HepG2 (cell line): ENCODE measurements around the gene SGCG. TPM values are rescaled to one million over a fixed set of nuclear protein-coding genes. Genes with fewer than 3 reads are reported as not detected.
A peak's percentile ranks its signal among the peaks of the same experiment; 100 is the strongest.

Source experiments
- ATAC-seq: fragments of 200-7000 bp; cut with Tn5 transposase; 3 replicates; pipeline ENCODE4 v1.9.1; 2020; ENCODE audit warnings: mild to moderate bottlenecking, moderate library complexity
- BruUV-seq: library from RNA; stranded (reverse); fragments of 400-500 nt; replicated peaks from 2 replicates; lab custom pipeline; 2021; lab: Mats Ljungman, UMichigan
- CTCF ChIA-PET: fragments of 300-600 bp; formaldehyde crosslinking; extraction: SDS; loops from one replicate; lab custom pipeline; 2021; ENCODE audit warnings: low total read pairs, inconsistent platforms, low intra/inter-chr PET ratio; lab: Yijun Ruan, JAX
- POLR2A ChIA-PET: fragments of 350-600 bp; sonication (Branson Sonifier 250); formaldehyde crosslinking; loops from one replicate; lab custom pipeline; 2020; ENCODE audit warnings: antibody characterized with exemption, inconsistent platforms; lab: Yijun Ruan, JAX
- DNase-seq: peaks from one replicate; pipeline ENCODE4 v3.0.0-alpha.2; 2015; ENCODE audit warnings: low spot score
- FAIRE-seq: peaks from 3 replicates; lab custom pipeline; 2011; peaks lifted over from hg19 to GRCh38; lab: Jason Lieb, UNC
- H2AFZ ChIP-seq: one replicate; pipeline ENCODE4 v1.6.1; 2011; ENCODE audit warnings: low read length, inconsistent platforms
- H3K27ac ChIP-seq: fragments of 300-600 bp; 3 replicates; pipeline ENCODE4 v1.8.0; 2011; ENCODE audit warnings: mixed run types, mild to moderate bottlenecking, mixed read lengths, low read length, inconsistent platforms; ENCODE audit not compliant: insufficient read depth; ENCODE audit errors: extremely low read length
- H3K27me3 ChIP-seq, 2 experiments: fragments of 200-600 bp in 1 of 2; 2 replicates in 1 of 2; 3 replicates in 1 of 2; pipeline versions ENCODE4 v1.6.0 to v1.8.0; 2011; ENCODE audit warnings: low read length in 2 of 2, mild to moderate bottlenecking in 2 of 2, moderate library complexity in 2 of 2, inconsistent platforms in 1 of 2; ENCODE audit not compliant: insufficient read depth in 2 of 2, control insufficient read depth in 1 of 2
- H3K36me3 ChIP-seq, 2 experiments: fragments of 200-600 bp in 1 of 2; replicated peaks in 1 of 2; 2 replicates in 1 of 2; 3 replicates in 1 of 2; pipeline versions ENCODE4 v1.5.1 to v1.8.0; 2011; ENCODE audit warnings: low read length in 2 of 2, inconsistent platforms in 1 of 2; ENCODE audit not compliant: insufficient read depth in 2 of 2, control insufficient read depth in 1 of 2
- H3K4me1 ChIP-seq: 2 replicates; pipeline ENCODE4 v1.5.1; 2012; ENCODE audit warnings: low read length, inconsistent platforms; ENCODE audit not compliant: insufficient read depth
- H3K4me2 ChIP-seq: 2 replicates; pipeline ENCODE4 v1.6.0; 2011; ENCODE audit warnings: low read depth, low read length, inconsistent platforms
- H3K4me3 ChIP-seq, 3 experiments: fragments of 200-600 bp in 1 of 3; sonication (generic), shearing (Covaris generic) in 1 of 3; replicated peaks in 1 of 3; 2 replicates each; pipeline ENCODE4 v1.5.1; 2011 to 2016; ENCODE audit warnings: low read length in 3 of 3, inconsistent platforms in 2 of 3, low read depth in 2 of 3, mild to moderate bottlenecking in 2 of 3, control low read depth in 1 of 3, mixed read lengths in 1 of 3; ENCODE audit not compliant: insufficient read depth in 1 of 3
- H3K79me2 ChIP-seq: one replicate; pipeline ENCODE4 v1.6.1; 2011; ENCODE audit warnings: low read length, inconsistent platforms; ENCODE audit not compliant: insufficient read depth
- H3K9ac ChIP-seq: 2 replicates; pipeline ENCODE4 v1.6.0; 2011; ENCODE audit warnings: mild to moderate bottlenecking, low read depth, low read length, inconsistent platforms; ENCODE audit not compliant: insufficient read depth
- H3K9me3 ChIP-seq: 2 replicates; pipeline ENCODE4 v1.5.1; 2012; ENCODE audit warnings: mild to moderate bottlenecking, low read length
- H4K20me1 ChIP-seq: 2 replicates; pipeline ENCODE4 v1.6.0; 2011; ENCODE audit warnings: inconsistent platforms, mild to moderate bottlenecking, low read length, moderate library complexity; ENCODE audit not compliant: insufficient read depth
- ATF4 ChIP-seq, 2 experiments: fragments of 450-650 bp in 1 of 2; sonication (generic) in 1 of 2; formaldehyde crosslinking; IDR thresholded peaks; 2 replicates each; pipeline versions ENCODE4 v1.5.0 to v1.8.0; 2020 to 2022; ENCODE audit warnings: mild to moderate bottlenecking in 1 of 2, missing genetic modification reagents in 1 of 2
- HHEX ChIP-seq: IDR thresholded peaks from 2 replicates; pipeline ENCODE4 v1.6.1; 2016; ENCODE audit warnings: control low read depth
- KMT2A ChIP-seq: sonication (generic); formaldehyde crosslinking; IDR thresholded peaks from 2 replicates; pipeline ENCODE4 v1.4.0; 2020; ENCODE audit warnings: missing genetic modification reagents
- MAFF ChIP-seq: IDR thresholded peaks from 2 replicates; pipeline ENCODE4 v1.6.1; 2011; ENCODE audit warnings: low read depth, low read length, improper control_type of control experiment
- MAFK ChIP-seq, 2 experiments: IDR thresholded peaks in 1 of 2; conservative IDR thresholded peaks in 1 of 2; 2 replicates each; pipeline ENCODE4 v1.6.1; 2011; ENCODE audit warnings: improper control_type of control experiment in 2 of 2, low read length in 2 of 2
- NR2F1 ChIP-seq, 2 experiments: fragments of 450-650 bp in 1 of 2; formaldehyde crosslinking in 1 of 2; IDR thresholded peaks; 2 replicates each; pipeline versions ENCODE4 v1.5.0 to v1.6.1; 2016 to 2020; ENCODE audit warnings: mild to moderate bottlenecking in 1 of 2, missing compliant biosample characterization in 1 of 2, missing genetic modification reagents in 1 of 2, moderate library complexity in 1 of 2
- PAWR ChIP-seq: sonication (generic); formaldehyde crosslinking; IDR thresholded peaks from 2 replicates; pipeline ENCODE4 v1.4.0; 2020; ENCODE audit warnings: missing genetic modification reagents, mild to moderate bottlenecking, borderline replicate concordance
- PHF21A ChIP-seq: sonication (generic); formaldehyde crosslinking; IDR thresholded peaks from 2 replicates; pipeline ENCODE4 v1.5.0; 2020; ENCODE audit warnings: mild to moderate bottlenecking, missing genetic modification reagents
- RFX3 ChIP-seq: IDR thresholded peaks from 2 replicates; pipeline ENCODE4 v1.6.1; 2016; ENCODE audit warnings: missing biosample characterization, missing genetic modification reagents
- SNRNP70 ChIP-seq: fragments of 200-400 bp; formaldehyde crosslinking; IDR thresholded peaks from 2 replicates; pipeline ENCODE4 v1.6.1; 2017; ENCODE audit warnings: mild to moderate bottlenecking, low read depth, low read length, moderate library complexity
- TFAP4 ChIP-seq: sonication (generic); IDR thresholded peaks from 2 replicates; pipeline ENCODE4 v1.6.1; 2016; ENCODE audit warnings: low read depth, borderline replicate concordance
- THAP7 ChIP-seq: sonication (generic); formaldehyde crosslinking; IDR thresholded peaks from 2 replicates; pipeline ENCODE4 v1.8.1; 2023; ENCODE audit warnings: mild to moderate bottlenecking, missing genetic modification reagents
- ZNF256 ChIP-seq: sonication (generic); formaldehyde crosslinking; conservative IDR thresholded peaks from 2 replicates; pipeline ENCODE4 v1.4.0; 2020; ENCODE audit warnings: missing genetic modification reagents
- ZNF281 ChIP-seq: sonication (generic); formaldehyde crosslinking; IDR thresholded peaks from 2 replicates; pipeline ENCODE4 v1.4.0; 2020; ENCODE audit warnings: missing genetic modification reagents, borderline replicate concordance
- ZSCAN22 ChIP-seq: sonication (generic); formaldehyde crosslinking; IDR thresholded peaks from 2 replicates; pipeline ENCODE4 v1.4.0; 2020; ENCODE audit warnings: mild to moderate bottlenecking, missing genetic modification reagents
- WGBS: methylation state at CpG from one replicate; pipeline ENCODE4 v1.1.6; 2017; ENCODE audit warnings: low lambda C conversion rate; 5-methylcytosine and 5-hydroxymethylcytosine counted together
- in situ Hi-C: cut with HindIII; loops from 2 replicates; pipeline ENCODE4 v1.10.0; 2017; ENCODE audit warnings: low pct_unique_long_range_greater_than_20kb; ENCODE audit not compliant: extremely low pct_ligation_motif_present
- intact Hi-C: fragments of 100-400 bp; cut with micrococcal nuclease; formaldehyde crosslinking; loops from one replicate; pipeline ENCODE4 v1.10.0; 2022; ENCODE audit not compliant: unreplicated experiment
- polyA plus RNA-seq, 8 experiments: library from polyadenylated mRNA; depleted of rRNA in 3 of 8; stranded (reverse) in 7 of 8; unstranded in 1 of 8; fragments of >200 nt; fragmentation: Illumina TruSeq in 4 of 8; extraction: Trizol in 4 of 8; gene quantifications; 2 replicates each; pipeline versions ENCODE4 v1.2.1 to v1.2.3, GENCODE V29; 2011 to 2016; ENCODE audit warnings: low read depth in 4 of 8, missing spikeins in 1 of 8, mixed read lengths in 1 of 8; ENCODE audit not compliant: insufficient read depth in 1 of 8
- total RNA-seq, 5 experiments: library from RNA; depleted of rRNA; stranded (reverse); fragments of >200 nt; fragmentation: Illumina TruSeq; extraction: Trizol; gene quantifications; 2 replicates each; pipeline ENCODE4 v1.2.3, GENCODE V29; 2016; ENCODE audit warnings: low read depth in 1 of 5

The SGCG gene
- total and polyA plus RNA-seq, 2 of the 13 experiments (the other 11 are each of a cell fraction or from before 2014, with no cell fraction given) = not detected

- Histone ChIP-seq H3K9me3 (no peaks in the 10 kb centered on the region), H2AFZ (no peak overlapping the region), H4K20me1 (no peaks in the 10 kb centered on the region), H3K79me2 (no peaks in the 10 kb centered on the region), H3K27me3 (peaks cover 0 to under 1% of the 10 kb centered on the region in 2 experiments; a peak in 1 of 5 replicates), H3K27ac (no peak overlapping the region), H3K4me2 (no peak overlapping the region), H3K36me3 (no peaks in the 10 kb centered on the region), H3K4me1 (no peaks in the 10 kb centered on the region), H3K4me3 (no peak overlapping the region), H3K9ac (no peak overlapping the region)
- intact Hi-C loops (no loop called here), in situ Hi-C loops (no loop called here)
- no peak for TF ChIP-seq SNRNP70
- no peak for TF ChIP-seq HHEX
- no peak for TF ChIP-seq PAWR
- TF ChIP-seq ATF4 (CRISPR knock-in tag; IDR thresholded peaks at IDR 0.05) = no peak
- TF ChIP-seq RFX3 = no peak
- TF ChIP-seq THAP7 (CRISPR knock-in tag) = no peak
- TF ChIP-seq TFAP4 = no peak
- no peak for TF ChIP-seq KMT2A (CRISPR knock-in tag)
- TF ChIP-seq ZNF281 (CRISPR knock-in tag) = no peak
- TF ChIP-seq NR2F1 (CRISPR knock-in tag; IDR thresholded peaks at IDR 0.05) = no peak
- TF ChIP-seq PHF21A (CRISPR knock-in tag) = no peak
- peak; percentile 23 to 61; a peak in 2 of 4 replicates for TF ChIP-seq MAFK (conservative IDR thresholded peaks at IDR 0.05 in 1 of 2, IDR thresholded peaks at IDR 0.05 in 1 of 2; ENCODE audit: low read length in 2 of 2)
- 0 out of 2 replicates have a peak, but pooled peaks have one; percentile 17 for TF ChIP-seq MAFF
- no peak for TF ChIP-seq ZSCAN22 (CRISPR knock-in tag)
- no peak for TF ChIP-seq ZNF256 (CRISPR knock-in tag)
- no peak for FAIRE-seq
- ATAC-seq = no peak
- WGBS = 0% methylated on average over 3 of the region's 3 CpGs
- no peak for DNase-seq
- BruUV-seq = no TSS peak
- ChIA-PET POLR2A (no interaction called here), CTCF (no interaction called here)
These were observed 92.7 kb downstream of the SGCG start for GRCh38 chr13:23273498-23273897.
